Renal cortex interstitium (tissue), 11 donors: ENCODE measurements around the gene PLSCR4. TPM values are rescaled to one million over a fixed set of nuclear protein-coding genes. Genes with fewer than 3 reads are reported as not detected.
A peak's percentile ranks its signal among the peaks of the same experiment; 100 is the strongest.
"Not testable (repeated sequence)": the region's sequence is repeated elsewhere in the genome, so short reads cannot be mapped to it uniquely, and the experiment has no call there.

ENCODE experiments used
- DNase-seq, 11 donors: peaks; one replicate each; pipeline ENCODE4 v3.0.0-alpha.2; 2013; ENCODE audit warnings: low read depth in 9 of 11, low spot score in 4 of 11; ENCODE audit errors: extremely low read depth in 1 of 11
- polyA plus RNA-seq, 3 donors: library from polyadenylated mRNA; unstranded; fragments of 120-200 nt; gene quantifications; one replicate each; pipeline ENCODE4 v1.2.1, GENCODE V29; 2013; ENCODE audit not compliant: insufficient read length in 3 of 3

Gene PLSCR4
- polyA plus RNA-seq, 3 donors, result 15.2 to 18.0 (median 17.0) TPM

DNA sequence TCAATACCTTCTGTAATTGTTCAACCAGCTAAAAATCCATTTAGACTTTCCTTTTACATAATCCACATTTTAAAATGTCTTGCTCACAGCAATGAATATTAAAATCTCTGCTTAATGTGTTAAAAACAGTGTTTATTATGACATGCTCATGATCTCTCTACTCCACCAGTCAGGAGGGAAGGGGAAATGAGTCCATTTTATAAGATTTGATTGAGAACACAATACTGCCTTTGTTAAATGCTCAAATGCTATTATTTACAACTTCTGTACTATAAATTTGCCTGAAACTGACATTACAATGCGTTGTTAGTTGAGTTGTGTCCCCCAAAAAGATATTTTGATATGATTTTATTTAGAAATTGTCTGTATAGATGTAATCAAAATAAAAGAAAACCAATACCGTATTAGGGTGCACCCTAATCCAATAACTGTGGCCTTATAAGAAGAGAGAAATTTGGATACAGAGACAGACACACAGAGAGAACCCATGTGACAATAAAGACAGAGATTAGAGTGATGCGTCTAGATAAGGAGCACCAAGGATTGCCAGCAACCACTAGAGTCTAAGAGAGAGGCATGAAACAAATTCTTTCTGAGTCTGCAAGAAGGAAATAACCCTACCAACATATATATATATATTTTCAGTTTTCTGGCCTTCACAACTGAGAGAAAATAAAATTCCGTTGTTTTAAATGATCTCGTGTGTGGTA is 9.1 kb upstream of the PLSCR4 start:
- no peak for DNase-seq

- DNase-seq, result no peak
These were observed 6.1 kb upstream of the PLSCR4 start for GRCh38 chr3:146256851-146257486.

DNA sequence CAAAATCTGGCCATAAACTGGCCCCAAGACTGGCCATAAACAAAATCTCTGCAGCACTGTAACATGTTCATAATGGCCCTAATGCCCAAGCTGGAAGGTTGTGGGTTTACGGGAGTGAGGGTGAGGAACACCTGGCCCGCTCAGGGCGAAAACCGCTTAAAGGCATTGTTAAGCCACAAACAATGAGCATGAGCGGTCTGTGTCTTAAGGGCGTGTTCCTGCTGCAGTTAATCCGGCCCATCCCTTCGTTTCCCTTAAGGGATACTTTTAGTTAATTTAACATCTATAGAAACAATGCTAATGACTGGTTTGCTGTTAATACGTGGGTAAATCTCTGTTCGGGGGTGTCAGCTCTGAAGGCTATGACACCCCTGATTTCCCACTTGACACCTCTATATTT is 1.5 kb upstream of the PLSCR4 start:
- not testable (repeated sequence) for DNase-seq

DNA sequence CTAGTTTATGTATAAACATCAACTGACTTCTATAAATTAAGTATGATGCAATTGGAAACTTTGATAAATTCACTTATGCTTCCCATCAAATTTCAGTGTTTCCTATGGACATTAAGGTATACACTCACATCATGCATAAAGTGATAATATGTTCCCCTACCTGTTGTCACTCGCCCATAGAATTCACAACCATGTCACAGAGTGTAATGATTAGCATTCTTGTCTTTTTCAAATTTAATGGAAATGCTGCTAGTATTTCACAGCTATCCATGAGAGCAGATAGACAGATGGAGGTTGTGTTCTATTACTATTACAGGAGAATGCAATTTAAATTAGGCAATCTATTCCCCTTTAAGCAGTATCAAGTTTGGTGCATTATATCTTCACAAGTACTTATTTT is 984 bp downstream of the PLSCR4 start:
- no peak for DNase-seq

- DNase-seq, result no peak
These were observed 3.0 kb downstream of the PLSCR4 start for GRCh38 chr3:146247911-146248310.

DNA sequence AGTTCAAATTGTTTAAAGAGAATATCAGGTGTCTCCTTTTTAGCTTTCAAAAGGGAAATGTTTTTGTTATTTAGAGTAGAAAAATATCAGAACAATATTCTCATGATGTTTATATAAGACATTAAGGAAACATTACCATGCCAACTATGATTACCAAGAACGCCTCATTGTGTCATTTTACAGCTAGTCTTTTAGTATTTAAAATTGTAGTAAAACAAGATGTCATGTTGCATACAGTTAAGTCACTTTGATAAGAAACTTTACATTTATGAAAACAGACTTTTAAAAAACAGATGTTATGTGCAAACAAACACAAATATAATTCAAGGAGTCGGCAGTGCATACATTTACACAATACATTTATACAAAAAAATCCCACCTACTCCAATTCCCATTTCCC is 4.4 kb downstream of the PLSCR4 start:
- DNase-seq, result no peak

DNA sequence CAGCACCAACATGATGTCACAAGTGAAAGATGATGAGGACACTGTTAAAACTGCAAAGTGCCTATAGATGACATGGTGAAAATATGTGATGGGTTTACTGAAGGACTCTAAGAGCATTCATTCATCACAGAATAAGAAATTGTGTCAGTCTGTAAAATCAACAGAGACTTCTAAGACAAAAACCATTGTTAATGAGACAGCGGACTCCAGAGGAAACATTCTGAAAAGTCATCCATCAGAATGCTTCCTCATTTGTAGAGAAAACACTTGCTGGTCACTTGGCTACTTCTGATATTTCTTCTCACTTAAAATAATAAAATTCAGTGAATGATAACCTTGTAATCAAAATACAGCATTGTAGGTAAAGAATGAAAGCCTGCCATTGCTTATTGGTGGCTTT is 7.3 kb downstream of the PLSCR4 start:
- no peak for DNase-seq

GRCh38 chr3:146241523-146242240 is 9.2 kb downstream of the PLSCR4 start:
- DNase-seq, result no peak

DNA sequence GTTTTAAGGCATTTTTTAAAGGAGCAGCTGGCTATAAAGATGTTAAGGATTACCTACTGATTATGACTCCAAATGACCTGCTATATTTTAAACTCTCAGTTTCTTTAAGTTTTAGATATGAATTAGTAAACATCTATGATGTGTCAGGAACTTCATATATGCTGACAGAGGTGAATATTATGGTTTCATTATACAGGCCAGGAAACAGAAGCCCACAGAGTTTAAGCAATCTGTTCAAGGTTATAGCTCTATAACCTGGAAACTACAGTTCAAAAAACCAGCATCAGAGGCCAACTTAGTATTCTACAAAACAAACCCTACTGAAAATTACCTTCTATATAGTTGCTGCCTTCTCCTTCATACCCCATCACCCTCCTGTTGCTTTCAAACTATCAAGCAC is 17.4 kb downstream of the PLSCR4 start:
- no peak for DNase-seq

- DNase-seq, result no peak
These were observed 23.4 kb downstream of the PLSCR4 start for GRCh38 chr3:146227486-146227885.

- no peak for DNase-seq
These were observed 24.0 kb downstream of the PLSCR4 start for GRCh38 chr3:146226881-146227280.

DNA sequence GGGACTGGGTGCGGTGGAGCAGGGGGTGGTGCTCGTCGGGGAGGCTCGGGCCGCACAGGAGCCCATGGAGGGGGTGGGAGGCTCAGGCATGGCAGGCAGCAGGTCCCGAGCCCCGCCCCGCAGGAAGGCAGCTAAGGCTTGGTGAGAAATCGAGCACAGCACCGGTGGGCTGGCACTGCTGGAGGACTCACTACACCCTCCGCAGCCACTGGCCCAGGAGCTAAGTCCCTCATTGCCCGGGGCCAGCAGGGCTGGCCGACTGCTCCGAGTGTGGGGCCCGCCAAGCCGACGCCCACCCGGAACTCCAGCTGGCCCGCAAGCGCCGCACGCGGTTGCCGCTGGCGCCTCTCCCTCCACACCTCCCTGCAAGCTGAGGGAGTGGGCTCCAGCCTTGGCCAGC is 25.4 kb downstream of the PLSCR4 start:
- not testable (repeated sequence) for DNase-seq

DNA sequence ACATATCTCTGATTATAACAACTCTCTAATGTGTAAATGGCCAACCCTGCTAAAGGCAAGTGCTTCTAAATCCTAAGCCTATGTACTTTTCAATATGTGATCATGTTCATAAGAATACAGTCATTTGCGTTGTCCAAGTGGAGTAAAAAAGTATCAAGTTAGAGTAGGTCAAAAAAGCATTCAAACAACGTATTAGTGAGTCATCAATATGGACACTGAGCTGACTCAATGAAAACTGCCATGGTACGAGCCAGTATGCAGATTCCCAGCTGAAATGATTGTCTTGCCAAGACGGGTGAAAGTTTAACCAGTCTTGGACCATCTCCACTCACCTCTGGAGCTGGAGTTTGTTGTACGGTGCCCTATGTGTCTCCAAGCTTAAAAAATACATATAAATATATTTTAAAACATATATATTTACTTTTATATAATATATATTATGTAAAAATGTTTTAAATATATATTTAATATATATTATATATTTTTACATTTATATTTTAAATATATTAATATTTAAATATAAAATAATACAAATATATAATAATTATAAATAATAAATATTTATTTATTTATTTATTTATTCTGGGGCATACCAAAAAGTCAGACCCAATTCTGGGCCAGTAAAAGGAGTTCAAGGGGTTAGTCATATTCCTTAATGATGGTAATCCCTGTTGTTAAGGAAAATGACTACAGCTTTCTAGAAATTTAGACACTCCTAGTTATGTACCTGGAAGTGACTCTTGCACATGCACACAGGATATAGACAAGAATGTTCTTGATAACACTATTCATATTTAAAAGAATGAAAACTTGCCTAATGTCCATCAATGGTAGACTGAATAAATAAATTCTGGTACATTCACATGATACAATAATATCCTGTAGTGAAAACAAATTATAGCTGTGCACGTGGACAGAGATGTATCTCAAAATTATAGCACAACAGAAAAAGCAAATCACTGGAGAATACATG is 27.2 kb downstream of the PLSCR4 start:
- no peak for DNase-seq

GRCh38 chr3:146222204-146223046 is 28.5 kb downstream of the PLSCR4 start:
- peak in 2 of 11 donors; percentile 8 to 22 for DNase-seq

DNA sequence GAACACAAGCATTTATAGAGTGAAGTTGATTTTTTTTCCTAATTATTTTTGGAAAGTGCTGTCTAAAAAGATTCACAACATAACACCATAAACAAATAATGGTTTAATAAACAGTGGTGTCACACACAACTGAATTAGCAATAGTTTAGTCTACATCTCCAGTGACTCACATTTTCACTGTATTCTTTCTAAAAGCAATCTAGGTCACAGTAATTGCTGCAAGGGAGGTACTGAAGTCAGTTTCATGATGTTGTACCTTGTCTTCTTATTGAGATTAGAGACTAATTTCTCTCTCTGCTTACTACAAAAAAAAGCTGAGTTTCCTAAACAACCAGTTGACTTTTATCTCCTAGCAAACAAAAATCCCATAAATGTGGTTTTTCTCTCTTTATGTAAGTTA is 29.6 kb downstream of the PLSCR4 start:
- DNase-seq, result no peak

DNA sequence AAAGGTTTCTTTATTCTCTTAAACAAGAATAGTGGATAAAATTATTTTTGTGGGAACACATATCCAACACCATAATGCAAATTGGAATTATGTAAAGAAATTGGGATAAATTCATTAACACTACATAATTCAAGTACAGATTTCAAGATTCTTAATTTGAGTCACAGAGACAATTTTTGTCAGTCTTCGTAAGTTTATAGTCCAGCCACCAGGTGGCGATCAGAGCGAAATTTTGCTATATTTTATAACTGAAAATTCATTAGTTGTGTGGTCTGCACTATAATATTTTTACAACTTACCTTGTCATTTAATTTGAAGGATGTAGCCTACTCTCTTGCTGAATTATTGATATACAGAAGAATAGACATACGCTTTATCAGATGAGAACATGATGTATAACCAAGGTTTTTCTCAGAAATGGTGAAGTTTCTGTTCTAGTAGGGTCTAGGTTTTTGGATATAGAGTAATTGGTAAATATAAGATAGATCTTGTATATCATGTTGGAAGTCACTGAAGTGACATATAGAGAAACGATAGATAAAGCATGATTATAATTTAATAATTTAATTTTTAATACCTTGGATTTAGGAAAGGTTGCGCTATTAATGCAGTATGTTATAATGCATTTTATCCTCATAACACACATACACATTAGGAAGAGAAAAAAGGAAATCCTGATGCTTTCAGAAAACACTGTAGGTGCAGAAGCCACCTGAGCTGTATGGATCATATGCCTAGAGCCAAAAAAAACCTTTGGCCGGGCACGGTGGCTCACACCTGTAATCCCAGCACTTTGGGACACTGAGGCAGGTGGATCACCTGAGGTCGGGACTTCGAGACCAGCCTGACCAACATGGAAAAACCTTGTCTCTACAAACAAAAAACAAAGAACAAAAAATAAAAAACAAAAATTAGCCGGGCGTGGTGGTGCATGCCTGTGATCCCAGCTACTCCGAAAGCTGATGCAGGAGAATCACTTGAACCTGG is 31.7 kb downstream of the PLSCR4 start:
- peak in 8 of 11 donors; percentile 7 to 38 (median 14) for DNase-seq

DNA sequence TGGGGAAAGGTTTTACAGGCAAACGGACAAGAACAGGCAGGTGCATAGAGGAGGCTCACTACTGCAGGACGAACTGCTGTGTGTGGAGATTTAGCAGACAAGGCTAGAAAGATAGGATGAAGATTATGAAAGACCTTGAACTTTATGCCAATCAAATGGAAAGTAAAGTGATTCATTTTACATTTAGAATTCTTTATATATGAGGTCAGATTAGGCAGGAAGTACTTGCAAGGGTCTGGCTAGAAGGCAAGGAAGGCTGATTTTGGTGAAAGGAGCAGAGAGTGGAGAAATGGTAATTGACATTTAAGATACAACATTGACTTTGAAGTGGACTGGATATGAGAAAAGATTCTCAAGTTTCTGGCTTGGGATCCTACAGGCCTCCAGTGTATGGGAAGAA is 33.6 kb downstream of the PLSCR4 start:
- no peak for DNase-seq
